NOMO-1 treated with DMSO at 0.1 percent for 48 hours (cell line): ENCODE results near the gene CDK18.
"Not testable (repeated sequence)": the region's sequence is repeated elsewhere in the genome, so short reads cannot be mapped to it uniquely, and the experiment has no call there.

ENCODE experiments used
- DNase-seq: peaks from one replicate; lab custom pipeline; 2025; ENCODE audit not compliant: unreplicated experiment; lab: John Stamatoyannopoulos, UW

The CDK18 gene

DNA sequence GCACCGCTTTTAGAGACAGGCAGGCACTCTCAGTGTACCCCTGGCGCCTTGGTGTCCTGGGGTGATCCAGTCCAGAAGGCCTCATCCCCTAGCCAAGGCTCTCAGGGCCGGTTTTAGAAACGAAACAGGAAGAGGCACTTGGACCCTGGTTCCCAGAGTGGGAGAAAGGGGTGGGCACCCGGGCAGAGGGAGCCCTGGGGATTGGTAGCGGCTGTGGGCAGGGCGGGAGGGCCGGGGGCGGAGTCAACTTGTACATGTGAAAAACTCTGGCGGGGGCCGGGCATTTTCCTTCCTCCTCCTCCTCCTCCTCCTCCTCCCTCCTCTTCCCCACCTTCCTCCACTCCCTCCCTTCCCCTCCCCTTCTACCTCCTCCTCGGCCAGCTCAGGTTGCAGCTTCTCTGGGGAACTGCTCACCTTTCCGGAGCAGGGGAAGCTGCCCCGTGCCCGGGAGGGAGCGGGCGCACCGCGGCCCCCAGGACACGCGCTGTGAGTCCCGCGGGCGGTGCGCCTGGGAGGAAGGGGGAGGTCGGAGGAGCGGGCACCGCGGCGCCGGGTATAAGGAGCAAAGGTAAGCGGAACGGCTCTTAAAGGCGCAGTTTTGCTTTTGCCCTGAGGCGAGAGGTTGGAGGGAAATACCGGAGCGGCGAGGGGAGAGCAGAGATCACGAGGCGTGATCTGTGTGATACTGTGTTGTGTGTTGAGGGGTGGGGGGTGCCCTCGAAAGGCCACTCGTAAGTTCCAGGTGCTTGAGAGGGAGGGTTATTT, at the start of gene CDK18:
TSS of gene CDK18 (plus strand) at position 359 of the 765 bp plus-strand sequence. CDS start 18,499 bp downstream, outside the sequence.
- DNase-seq: peak; percentile 84

DNA sequence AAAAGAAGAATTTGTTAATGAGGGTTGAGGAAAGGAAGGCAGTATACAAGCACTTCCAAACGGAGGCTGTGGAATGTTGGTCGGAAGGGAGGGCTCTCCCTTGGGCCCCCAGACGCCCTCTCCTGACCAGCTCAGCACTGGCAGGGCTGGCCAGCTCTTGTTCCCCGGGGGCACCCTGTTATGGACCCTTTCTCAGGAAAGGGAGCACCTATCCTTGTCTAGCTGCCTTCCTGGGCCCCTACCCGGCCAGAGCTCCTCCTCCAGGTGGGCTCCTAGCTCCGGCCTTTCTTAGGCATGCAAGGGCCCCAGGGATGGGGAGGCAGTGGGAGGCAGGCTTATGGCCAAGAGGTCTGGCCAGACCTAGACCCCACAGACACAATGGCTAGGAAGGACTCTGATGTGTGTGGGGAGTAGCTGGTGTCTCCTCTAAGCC, 49.5 kb upstream of the CDK18 start:
- no peak for DNase-seq

GRCh38 chr1:205455581-205456382, 48.7 kb upstream of the CDK18 start, which contains the start of gene BLACAT1:
BLACAT1 (minus strand) TSS chr1:205456045.
- DNase-seq: no peak

- no peak for DNase-seq
Measured at GRCh38 chr1:205456383-205456867, 48.0 kb upstream of the CDK18 start.

DNA sequence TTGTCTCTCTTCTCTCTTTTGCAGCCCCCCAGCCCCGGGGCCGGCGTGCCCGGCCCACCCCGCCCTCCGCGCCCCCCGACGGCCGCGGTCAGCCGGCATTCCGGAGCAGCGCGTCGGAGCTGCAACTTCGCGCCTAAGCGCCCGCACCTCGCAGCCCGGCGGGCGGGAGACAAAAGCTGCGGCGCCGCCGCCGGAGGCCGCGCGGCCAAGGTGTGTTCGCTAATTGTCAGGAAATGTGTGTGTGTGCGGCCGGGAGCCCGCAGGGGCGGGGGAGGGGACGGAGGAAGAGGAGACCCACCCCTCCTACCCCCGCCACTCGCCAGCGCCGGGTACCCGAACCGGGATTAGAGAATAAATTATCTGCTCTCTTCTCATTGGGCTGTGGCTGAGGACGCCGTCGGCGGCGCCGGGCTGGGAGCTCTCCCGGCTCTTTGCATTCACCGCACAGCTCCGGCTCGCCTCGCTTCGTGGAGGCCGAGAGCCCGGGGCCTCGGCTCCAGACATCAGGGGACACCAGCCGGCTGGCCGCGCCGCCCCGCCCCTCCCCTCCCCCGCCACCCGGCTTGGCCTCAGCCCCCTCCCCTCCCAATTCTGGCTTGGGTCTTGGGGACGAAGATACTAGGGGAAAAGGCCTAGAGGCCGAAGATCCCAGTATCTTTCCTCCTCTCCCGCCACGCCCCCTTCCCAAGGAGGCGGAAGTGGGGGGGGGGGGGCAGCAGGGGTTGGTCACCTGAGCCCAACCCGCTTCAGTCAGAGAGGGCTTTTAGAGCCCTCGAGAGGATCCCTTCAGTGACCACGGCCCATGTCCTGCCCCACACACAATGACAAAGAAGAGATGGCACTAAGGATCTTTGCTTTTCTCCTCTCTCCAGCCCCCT, 47.4 kb upstream of the CDK18 start:
- DNase-seq: no peak

GRCh38 chr1:205458777-205459566, 45.5 kb upstream of the CDK18 start:
- peak; percentile 26 for DNase-seq

DNA sequence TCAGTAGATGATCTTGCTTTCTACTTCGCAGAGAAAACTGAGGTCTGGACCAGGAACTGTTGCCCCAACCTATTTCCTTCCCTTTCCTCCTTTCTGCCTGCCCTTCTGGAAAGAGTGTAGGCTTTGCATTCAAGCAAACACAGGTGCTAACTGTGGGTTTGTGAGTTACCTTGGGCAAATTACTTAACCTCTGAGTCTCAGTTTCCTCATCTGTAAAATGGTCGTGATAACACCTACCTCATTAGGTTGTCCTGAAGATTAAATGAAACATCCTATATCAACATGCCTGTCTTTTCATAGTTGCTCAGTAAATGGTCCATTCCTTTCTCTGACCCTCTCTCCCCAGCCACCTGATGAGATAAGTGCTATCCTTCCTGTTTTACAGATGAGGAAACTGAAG, 39.1 kb upstream of the CDK18 start:
- DNase-seq: no peak

DNA sequence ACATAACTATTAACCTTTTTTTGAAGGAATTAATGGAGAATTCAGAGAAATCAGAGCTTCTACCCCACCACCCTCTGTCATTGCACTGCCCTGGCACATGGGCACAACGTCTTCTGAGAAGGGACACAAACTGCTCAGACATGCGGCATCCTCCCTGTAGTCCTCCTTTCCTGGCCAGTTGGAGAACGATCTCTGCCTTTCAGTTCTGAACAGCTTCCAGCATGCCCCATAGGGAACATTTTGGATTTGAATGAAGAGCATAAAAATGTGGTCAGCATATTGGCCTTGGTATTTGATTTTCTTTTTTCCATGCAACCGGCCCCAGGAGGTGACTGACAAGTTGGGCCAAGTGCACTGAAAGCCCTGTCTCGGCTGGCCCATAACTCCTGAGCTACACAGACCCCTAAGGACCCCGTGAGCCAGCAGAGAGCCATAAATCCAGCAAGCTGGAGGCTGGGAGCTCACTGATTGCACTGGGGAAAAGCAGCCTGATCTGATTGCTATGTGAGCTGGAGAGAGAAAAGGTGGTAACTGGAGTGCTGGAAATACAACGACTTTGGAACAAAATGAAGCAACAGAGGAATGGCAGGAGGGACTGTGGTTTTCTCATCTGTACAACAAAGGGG, 37.8 kb upstream of the CDK18 start:
- no peak for DNase-seq

GRCh38 chr1:205470131-205470530, 34.3 kb upstream of the CDK18 start:
- DNase-seq: no peak

DNA sequence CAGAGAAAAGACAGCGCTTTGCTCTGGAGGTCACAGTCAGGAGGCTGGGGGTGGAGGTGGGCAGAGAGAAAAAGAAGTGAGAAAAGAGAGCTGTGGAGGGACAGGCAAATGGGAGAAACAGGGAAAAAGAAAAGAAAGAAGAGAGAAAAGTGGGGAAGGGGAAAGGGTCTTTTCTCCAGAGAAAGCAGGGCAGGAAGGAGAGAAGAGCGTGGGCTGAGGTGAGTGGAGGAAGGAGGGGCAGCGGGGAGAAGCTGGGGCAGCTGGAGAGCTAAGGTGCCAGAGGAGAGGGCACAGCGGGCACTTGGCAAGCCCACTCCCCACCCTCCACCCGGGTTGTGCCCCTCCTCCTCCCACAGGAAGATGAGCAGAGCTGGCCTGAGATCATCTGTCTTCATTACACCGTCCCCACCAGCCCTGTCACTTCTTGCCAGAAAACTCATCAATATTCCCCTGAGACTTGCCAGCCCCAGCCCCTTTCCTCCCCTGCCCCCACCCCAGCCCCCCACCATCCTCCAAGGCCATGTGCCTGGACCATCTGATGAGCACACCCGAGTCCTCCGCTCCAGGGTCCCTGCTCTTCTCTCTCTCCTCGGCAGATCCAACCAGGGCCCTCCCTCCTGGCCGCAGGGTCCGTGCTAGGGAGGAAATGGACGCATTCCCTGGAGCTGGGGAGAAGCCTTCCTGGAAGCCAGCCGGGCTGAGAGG, 31.6 kb upstream of the CDK18 start:
- DNase-seq: no peak

DNA sequence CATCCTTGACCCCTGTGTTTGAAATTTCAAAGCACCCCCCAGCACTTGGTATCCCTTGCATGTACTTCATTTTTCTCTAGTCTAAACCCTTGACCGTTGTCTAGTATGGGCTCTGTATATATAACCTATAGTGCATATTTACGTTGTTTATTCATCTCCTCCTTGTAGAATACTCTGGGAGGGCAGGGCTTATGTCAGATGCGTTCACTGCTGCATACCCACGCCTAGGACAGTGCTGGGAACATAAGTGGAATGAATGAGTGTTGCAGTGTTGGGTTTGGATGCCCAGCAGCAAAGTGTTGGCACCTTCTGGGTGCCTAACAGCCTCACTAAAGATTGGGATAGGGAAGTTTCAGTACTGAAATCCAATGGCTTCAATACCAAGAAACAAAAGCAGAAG, 31.0 kb upstream of the CDK18 start:
- no peak for DNase-seq

- DNase-seq: no peak
Measured at GRCh38 chr1:205473966-205474365, 30.5 kb upstream of the CDK18 start.

GRCh38 chr1:205474571-205474970, 29.9 kb upstream of the CDK18 start:
- DNase-seq: no peak

GRCh38 chr1:205475855-205476254, 28.6 kb upstream of the CDK18 start:
- DNase-seq: no peak

GRCh38 chr1:205476648-205477047, 27.8 kb upstream of the CDK18 start:
- no peak for DNase-seq

DNA sequence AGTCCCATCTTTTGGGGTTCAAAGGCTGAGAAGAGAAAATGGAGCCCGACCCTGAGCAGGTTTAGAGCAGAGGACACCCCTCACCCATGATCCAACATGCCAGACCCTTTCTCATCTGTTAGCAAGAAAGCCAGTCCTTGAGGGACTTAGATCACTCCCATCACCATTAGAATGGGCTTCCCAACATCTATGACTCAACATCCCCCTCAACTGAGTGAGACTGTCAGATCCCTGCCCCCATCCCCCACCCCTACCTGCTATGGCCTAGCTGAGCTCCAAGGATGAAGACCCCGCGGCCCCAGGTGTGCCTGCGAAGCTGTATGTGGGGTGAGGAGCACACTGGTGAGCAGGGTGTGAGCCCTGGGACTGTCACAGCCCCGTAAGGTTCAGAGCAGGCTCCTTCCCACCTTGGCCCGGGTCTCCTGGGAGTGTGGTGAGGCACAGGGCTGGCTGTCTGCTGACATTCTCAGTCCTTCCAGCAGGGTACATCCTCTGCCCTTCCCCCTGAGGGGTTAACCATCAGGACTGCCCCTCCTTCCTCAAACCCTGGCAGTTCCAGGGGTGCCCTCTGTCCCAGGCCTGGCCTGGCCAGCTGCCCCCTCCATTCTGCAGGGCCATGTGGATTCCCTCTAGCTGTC, 27.2 kb upstream of the CDK18 start:
- no peak for DNase-seq

DNA sequence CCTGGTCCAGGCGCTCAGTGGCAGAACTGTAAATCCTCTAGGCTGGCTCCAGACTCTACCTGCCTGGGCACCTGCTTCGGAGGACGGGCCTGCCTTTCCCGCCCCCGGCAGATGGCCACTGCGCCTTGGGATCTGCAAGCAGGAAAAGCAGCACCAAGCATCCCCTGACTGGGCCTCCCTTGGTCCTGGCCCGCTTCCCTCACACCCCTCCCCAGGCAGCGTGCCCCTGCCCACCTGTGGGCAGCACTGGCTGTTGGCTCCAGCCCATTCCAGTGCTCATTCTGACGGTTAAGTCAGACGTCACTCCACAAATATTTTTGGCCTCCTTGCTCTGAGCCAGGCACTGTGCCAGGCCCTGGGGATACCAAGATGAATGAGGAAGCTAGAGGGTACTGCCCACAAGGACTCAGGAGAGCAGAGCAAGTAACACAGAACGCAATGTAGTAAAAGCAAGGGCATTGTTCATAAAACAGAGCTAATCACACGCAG, 26.7 kb upstream of the CDK18 start:
- no peak for DNase-seq

DNA sequence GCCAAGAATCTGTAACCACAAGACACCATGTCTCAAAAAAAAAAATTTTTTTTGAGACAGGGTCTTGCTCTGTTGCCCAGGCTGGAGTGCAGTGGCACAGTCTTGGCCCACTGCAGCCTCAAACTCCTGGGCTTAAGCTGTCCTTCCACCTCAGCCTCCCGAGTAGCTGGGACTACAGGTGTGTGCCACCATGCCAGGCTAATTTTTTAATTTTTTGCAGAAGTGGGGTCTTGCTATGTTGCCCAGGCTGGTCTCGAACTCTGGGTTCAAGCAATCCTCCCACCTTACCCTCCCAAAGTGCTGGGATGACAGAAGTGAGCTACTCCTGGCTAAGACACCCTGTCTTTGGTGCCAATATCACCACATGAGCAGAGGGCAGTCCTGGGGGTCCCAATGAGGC, 25.5 kb upstream of the CDK18 start:
- DNase-seq: not testable (repeated sequence)
